Measurements from ENCODE around the gene DAND5. TPM values are rescaled to one million over a fixed set of nuclear protein-coding genes. Genes with fewer than 3 reads are reported as not detected.
A peak's percentile ranks its signal among the peaks of the same experiment; 100 is the strongest.

Gene DAND5
- total and polyA plus RNA-seq, 9 of the 15 experiments (the other 6 are each of a cell fraction or from before 2014, with no cell fraction given) = 0.22 to 0.83 (median 0.60) TPM

GRCh38 chr19:12943437-12944044 lies 25.8 kb upstream of the DAND5 start (continued):
- TF ChIP-seq YY1 (IDR thresholded peaks at IDR 0.05; ENCODE audit: borderline replicate concordance in 1 of 3, control insufficient read depth in 1 of 3, extremely low read depth in 1 of 3, insufficient read depth in 3 of 3, insufficient read length in 1 of 3, insufficient replicate concordance in 2 of 3, low read depth in 1 of 3, low read length in 2 of 3) = no peak
- TF ChIP-seq CREB1 (IDR thresholded peaks at IDR 0.05) = no peak
- TF ChIP-seq CREB1 (CRISPR knock-in tag; IDR thresholded peaks at IDR 0.05) = 0 out of 2 replicates have a peak, but pooled peaks have one; percentile 41
- no peak for TF ChIP-seq RFX5 (IDR thresholded peaks at IDR 0.05; ENCODE audit: low read depth, low read length)
- TF ChIP-seq LEF1 (IDR thresholded peaks at IDR 0.05) = no peak
- no peak for TF ChIP-seq RBM22 (IDR thresholded peaks at IDR 0.05; ENCODE audit: low read depth, low read length, poor library complexity, severe bottlenecking)
- 0 out of 2 replicates have a peak, but pooled peaks have one; percentile 52 for TF ChIP-seq ZBTB26 (CRISPR knock-in tag; IDR thresholded peaks at IDR 0.05)
- TF ChIP-seq MCM2 (IDR thresholded peaks at IDR 0.05; ENCODE audit: low read depth) = no peak
- TF ChIP-seq TCF7L2 (IDR thresholded peaks at IDR 0.05; ENCODE audit: low read depth, low read length) = no peak
- TF ChIP-seq DEAF1 (CRISPR knock-in tag; IDR thresholded peaks at IDR 0.05) = no peak
- TF ChIP-seq ZNF280B (CRISPR knock-in tag; IDR thresholded peaks at IDR 0.05) = no peak
- TF ChIP-seq ZNF436 (CRISPR knock-in tag; IDR thresholded peaks at IDR 0.05) = no peak
- no peak for TF ChIP-seq CEBPB (tag; IDR thresholded peaks at IDR 0.05)
- no peak for TF ChIP-seq SMAD3 (CRISPR knock-in tag; conservative IDR thresholded peaks at IDR 0.05)
- no peak for TF ChIP-seq MAFG (tag; conservative IDR thresholded peaks at IDR 0.05)
- TF ChIP-seq TCF7 (IDR thresholded peaks at IDR 0.05; ENCODE audit: borderline replicate concordance) = no peak
- no peak for TF ChIP-seq RAD51 (IDR thresholded peaks at IDR 0.05; ENCODE audit: borderline replicate concordance, low read depth)
- TF ChIP-seq ESRRB (CRISPR knock-in tag; IDR thresholded peaks at IDR 0.05; ENCODE audit: borderline replicate concordance) = no peak
- no peak for TF ChIP-seq MCM3 (IDR thresholded peaks at IDR 0.05)
- TF ChIP-seq ATF1 (CRISPR knock-in tag; IDR thresholded peaks at IDR 0.05) = no peak
- no peak for TF ChIP-seq ATF1 (tag; IDR thresholded peaks at IDR 0.05)
- no peak for TF ChIP-seq ZNF324 (CRISPR knock-in tag; IDR thresholded peaks at IDR 0.05)
- TF ChIP-seq SMARCC2 (IDR thresholded peaks at IDR 0.05; ENCODE audit: low read depth) = no peak
- TF ChIP-seq GTF2F1 (IDR thresholded peaks at IDR 0.05; ENCODE audit: low read depth, low read length) = no peak
- 0 out of 2 replicates have a peak, but pooled peaks have one; percentile 24 for TF ChIP-seq THRB (CRISPR knock-in tag; conservative IDR thresholded peaks at IDR 0.05)

All from K562 (cell line).